NCI-H82 treated with DMSO at 0.1 percent for 48 hours (cell line): ENCODE results near the gene DGKB.

Experiments used
- DNase-seq: peaks from one replicate; lab custom pipeline; 2025; ENCODE audit not compliant: unreplicated experiment; lab: John Stamatoyannopoulos, UW

The DGKB gene

DNA sequence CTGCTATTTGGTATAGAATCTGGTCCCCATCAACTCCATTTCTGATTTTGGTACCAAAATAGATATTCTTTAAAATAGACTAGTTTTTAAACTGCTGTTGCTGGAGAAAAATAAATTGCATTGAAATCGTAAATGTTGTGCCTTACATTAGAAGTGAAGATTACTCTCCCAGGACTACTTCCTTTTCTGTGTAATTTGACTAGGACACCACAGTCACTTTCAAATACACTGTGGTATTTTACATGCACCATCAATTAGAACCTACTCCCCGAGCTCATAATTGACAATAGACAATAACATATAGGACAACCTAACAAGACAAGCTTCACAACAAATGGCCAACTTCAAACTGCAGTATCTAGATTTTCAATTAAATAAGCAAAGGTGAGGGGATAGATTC is 211.5 kb downstream of the DGKB start:
- DNase-seq: no peak

DNA sequence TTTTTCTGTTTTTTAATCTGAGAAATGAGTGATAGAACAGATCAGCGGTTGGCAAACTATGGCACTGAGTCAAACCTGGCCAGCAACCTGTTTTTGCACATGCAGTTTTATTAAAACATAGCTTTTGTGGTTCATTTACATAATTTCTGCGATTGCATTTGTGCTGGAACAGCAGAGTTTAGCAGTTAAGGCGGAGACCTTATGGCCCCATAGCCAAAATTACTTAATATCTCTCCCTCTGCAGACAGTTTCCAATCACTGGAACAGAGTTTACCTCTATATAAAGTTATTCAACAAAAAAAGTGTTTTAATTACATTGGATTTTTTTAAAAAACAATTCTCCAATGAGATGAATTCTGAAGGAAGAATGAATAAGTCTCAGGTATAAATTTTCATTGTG is 212.1 kb downstream of the DGKB start:
- no peak for DNase-seq

DNA sequence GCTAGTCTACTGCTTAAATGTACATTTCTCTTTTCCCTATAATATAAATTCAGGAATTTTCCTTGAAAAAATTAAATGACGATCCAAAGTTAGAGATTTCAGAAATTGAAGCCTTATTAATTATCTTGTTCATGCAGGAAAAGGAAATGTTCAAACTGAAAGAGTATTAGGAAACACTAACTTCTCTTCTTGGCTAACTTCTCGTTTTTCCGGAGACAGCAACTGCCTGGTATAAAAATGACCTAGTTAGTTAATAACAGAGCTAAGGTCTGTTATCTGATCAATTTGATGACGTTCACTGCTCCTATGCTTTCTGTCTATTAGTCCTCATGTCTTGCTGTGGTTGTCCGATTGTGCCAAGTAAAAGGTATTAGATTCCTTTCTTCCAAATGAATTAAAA is 212.5 kb downstream of the DGKB start:
- no peak for DNase-seq

DNA sequence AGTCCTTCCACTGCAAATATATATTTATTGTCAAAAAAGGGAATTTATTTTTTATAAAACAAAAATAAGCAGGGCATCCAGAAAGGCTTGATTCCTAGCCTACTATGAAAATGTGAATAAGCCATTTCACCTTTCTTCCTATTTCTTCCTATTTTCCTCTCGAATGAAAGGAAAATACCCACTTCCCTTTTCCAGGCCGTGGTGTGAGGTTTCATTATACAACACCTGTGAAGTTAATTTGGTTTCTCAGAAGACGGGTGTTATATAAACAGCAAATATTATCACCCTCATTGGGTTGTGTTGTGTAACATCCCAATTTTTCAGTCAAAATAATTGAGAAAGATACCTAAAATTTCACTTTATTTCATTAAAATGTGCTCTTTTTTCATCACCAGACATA is 214.3 kb downstream of the DGKB start:
- no peak for DNase-seq

DNA sequence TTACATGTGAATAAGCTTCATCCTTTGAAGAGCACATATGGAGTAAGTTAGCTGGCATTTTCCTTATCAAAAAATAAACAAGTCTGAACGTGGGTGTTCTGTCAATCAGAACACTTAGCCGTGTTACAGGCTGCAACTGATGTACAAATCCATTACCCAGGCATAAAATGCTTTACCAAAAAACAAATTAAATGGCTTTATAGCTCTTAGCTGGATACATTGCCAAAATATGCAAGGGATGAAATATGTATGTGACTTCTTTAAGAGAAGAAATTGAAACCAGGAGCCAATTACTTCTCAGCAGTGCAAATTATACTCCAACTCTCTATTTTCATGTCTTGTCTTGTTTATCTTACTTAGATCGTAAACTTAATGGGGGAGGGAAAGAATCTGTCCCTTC is 214.8 kb downstream of the DGKB start:
- no peak for DNase-seq

DNA sequence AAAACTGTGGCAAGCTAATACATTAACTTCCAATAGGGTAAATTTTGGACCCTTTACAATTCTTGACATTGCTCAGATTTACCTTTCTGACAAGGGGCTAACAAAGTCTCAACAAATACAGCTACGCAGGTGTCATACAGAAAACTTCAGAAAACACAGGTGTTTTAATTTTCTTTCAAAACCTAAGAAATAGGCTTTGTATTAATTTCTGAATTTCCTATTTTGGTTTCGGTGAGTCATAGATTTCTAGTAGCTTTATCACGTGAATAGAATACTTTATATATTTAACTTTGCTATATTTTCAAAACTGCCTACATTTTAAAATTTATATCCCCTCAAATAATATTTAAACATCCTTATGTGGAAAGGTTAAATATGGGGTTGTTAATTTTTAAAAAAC is 215.3 kb downstream of the DGKB start:
- DNase-seq: no peak

DNA sequence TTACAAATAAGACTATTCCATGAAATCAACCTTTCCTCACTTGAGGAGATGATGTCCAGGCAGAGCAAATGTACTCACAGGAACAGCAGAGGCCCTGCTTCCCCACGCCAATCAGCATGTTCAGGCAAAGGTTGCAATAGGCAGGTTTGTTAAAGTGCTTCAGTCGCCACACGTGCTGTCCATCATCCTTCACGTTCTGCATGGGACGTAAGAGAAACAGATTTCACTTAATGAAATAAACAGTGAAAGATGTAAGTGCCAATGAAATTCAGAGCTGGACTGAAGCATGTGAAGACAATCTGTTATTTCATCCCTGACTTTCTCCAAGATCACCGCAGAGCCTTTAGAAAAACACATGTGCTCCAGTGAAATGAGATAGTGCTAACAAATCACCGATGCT is 217.4 kb downstream of the DGKB start:
- DNase-seq: no peak

DNA sequence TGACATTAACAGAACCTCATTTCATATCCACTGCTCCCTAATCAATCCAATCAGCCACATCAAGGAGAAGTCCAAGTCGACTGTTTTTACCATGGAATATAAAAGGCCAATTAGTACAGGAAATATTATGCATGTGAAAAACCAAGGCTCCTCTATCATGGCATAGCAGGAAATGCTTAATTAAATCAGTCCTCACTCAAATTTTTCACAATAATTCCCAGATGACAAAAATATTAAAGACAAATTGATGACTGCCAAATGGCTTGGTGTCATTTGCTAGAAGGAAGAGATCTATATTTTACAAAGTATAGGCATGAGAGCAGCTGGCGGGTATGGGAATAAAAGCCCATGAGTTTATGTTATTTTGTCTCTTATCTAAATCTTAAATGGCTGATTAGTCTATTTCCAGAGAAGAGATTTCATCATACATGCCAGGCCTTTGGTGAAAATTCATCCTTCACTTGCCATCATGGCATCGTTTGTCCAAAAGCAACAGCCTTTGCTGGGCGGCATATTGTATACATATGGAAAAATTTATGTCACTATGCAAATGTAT is 219.6 kb downstream of the DGKB start:
- no peak for DNase-seq

DNA sequence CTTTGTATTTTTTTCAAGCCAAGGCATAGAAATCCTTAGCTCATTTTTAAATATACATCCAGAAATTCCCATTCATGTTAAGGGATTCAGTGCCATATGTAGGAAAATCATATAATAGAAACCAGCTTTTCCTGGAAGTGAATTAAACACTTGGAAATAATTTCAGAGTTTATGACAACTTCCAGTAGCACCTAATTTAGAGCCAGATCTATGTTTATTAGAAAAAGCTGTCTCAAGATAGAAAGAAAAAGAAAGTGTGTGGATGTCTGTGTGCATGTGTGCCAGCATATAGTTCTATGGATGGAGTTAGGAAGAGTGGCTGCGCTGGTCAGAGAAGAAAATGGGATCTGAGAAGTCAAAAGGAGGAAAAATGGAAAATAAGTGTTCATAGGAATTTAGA is 225.7 kb downstream of the DGKB start:
- no peak for DNase-seq

DNA sequence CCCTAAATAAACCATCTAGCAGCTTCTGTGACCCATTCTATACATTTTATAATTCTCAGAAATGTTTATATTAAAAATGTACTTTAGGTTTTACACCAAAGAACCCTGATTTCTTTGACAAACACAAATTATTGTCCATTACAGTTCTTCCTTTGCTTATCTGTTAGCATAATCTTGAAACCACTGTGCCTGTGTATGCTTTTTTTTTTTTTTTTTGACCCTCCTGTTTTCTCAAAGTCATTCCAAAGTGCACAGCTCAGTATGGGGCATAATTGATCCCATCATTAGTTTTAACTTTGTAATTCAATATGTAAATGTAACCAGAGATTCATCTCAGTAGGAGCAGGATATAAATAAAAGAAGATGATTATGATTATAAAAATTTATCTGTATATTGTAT is 229.3 kb downstream of the DGKB start:
- DNase-seq: no peak

DNA sequence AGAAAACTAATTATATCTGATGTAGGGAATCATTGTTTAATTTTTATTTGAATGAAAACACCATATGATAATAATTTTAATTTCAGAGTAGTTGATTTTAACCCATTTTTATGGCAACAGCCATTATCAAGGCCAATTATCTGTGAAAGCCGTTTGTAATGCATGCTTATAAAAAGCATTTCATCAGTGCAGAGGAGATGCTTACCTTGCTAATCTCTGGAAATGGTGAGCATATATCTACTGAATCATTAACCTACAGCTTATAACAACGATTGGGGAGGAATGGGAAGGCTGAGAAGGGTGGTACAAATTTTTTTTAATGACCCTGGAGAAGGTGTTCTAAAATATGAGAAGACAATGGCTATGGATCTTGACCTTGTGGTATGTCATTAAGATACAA is 235.6 kb downstream of the DGKB start:
- DNase-seq: no peak

DNA sequence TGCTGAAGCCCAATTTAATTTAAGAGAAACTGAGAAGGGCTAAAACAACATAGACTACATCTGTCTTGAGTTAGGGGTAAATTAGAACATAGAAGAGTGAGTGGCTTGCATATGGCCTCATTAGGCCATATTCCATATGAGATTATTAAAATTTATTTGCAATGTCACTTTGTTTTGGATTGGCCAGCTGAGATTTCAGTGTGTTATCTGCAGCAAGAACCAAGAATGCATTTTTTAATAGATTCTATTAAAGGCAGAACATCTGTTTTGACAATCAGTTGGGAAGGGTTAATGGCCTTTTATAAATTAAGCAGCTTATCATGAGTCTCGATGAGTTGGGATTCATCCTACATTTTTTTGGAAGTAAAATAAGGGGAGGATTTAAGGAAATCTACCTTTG is 236.2 kb downstream of the DGKB start:
- no peak for DNase-seq

DNA sequence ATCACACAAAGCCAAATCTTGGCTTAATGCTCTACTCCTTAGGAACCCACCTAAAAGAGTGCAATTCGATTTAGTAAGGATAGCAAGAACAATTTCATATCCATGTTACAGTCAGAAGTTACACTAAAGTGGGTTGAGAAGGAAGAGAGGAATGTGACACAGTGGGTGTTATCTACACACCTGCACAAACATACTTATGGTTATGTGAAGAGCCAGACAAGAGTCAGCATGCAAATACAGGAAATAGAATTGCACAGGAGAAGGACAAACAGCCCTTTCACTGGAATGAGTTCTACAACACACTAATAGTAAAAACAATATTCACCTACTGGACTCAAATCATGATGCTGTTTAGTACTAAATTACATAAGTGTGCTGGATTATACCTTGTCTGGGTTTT is 262.8 kb downstream of the DGKB start:
- DNase-seq: no peak

DNA sequence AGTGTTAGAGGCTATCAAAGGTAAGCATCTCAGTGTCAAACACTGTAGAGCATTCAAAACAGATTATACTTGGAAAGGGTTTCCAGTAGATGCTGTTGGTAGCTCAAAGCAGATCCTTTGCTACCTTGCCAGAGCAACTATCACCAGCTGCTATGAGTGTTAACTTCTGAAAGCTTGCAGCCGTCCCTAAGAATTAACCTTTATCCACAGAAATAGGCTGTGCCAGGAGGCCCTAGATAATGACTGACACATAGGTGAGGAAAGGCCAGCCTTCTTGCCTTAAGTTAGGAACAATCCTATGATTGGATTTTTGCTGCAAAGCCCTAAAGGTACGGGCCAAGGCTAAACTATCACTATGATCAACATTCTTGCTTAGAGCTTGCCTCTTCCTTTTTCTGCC is 263.2 kb downstream of the DGKB start:
- no peak for DNase-seq

DNA sequence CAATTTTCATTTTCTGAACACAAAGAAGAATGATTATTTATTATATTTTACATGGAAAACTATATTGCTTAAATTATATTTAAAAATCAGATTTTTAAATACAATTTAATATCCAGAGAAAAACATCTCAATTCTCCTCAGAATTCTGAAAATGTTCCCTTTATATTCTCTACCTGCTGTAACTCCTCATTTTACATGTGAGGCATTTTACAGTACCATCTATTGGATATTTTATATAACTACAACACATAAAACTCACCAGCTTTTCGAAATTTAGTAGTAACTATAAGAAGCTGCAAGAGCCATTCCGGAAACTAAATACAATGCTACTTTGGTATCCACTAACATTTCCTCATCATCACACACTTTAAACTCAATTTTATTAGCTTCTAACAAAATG is 264.6 kb downstream of the DGKB start:
- no peak for DNase-seq

DNA sequence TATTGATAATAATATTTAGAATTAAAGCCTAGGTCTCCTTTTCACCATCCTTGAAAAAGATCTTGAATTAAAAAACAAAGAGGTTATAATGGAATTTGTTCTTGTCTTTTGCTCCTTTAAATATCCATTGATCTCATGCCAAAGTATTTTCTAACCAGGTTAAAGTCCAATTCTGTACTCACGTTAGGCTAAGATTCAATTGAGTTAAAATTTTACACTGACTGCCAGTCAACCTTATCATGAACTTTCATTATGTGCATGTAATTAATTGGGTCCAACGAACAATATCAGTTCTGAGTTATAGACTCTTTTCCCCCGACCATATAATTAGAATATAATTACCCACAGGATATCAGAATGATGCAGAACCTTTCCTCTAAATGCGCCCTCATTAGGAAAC is 266.6 kb downstream of the DGKB start:
- no peak for DNase-seq

DNA sequence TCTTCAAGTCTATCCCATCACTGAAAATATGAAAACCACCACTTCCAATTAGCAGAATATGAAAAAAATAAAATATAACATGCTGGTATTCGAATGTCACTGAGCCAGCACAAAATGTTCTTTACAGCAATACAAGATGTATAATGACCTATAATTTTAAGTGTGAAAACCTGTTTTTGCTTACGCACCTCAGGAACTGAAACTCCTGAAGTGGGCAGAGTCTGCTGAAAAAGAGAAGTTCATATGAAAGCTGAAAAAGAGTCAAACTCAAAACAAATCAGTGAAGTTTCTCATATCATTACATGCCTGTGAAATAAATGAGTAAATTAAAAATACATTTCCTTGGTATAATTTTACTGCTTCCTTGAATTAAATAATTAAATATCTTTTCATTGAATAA is 272.5 kb downstream of the DGKB start:
- DNase-seq: no peak

DNA sequence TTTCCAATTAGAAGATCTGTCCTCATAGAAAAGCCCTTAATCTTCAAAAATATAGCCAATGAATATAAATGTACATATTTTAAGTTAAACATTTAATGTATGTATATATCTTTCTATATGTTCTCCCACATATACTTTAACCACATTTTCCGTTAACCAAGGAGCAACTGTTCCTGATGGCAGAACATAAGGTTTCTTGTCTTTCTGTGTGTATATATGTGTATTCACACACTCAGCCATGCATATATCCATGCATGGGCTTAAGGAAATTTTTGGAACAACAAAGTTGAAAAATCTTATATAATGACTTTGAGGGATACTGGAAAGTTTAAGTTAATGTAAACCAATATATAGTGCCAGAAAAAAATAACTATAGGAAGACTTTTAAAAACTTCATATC is 274.0 kb downstream of the DGKB start:
- no peak for DNase-seq

DNA sequence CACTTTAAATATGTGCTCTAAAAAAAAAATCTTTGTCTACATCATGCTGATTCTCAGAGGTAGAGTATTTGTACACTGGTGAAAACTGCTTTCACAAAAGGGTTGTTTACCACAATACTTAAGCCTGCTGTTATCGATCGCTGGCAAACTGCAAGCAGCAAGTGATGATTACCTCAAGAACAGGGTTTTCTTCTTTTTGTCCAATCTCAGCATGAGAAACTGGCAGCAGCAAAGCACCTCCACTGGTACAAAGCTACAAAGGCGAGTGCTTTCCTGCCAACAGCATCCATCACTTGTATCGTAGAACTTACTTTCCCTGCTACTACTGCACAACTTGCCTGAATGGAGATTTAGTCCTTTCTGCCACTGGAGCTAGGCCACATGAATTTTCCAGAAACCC is 276.5 kb downstream of the DGKB start:
- no peak for DNase-seq

DNA sequence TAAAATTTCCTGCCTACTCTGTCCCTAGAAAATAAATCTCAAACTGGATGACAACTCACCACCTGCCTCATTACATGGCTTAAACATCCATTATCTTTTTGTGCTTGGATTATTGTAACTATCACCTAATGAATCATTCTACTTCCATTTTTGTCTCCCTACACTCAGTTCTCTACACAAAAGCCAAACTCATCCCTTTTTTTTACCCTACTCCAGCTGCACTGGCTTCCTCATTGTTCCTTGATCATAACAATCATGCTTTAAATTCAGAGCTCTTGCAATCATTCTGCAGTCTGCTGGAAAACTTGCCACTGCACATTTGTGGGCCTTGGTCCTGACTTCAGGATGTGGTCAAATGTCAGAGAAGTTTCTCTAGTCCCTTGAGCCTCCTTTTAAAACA is 280.0 kb downstream of the DGKB start:
- no peak for DNase-seq

DNA sequence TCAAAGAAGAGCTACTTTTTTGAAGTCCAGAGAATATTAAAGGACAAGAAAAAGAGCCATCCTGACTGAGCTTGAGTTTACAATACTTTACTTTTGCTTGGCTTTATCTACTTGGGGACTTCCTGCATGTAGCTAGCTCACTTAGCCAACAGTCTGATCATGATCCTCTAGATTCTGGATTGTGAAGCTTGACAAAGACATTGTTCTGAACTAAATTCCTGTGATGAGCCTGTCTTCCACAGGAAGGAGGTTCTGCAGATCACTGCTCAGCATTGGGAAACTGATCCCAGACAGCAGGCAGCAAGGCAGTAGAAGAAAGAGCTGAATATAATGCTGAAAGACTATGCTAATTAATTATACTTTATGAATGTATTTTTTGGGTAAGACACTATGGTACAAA is 296.4 kb downstream of the DGKB start:
- no peak for DNase-seq

DNA sequence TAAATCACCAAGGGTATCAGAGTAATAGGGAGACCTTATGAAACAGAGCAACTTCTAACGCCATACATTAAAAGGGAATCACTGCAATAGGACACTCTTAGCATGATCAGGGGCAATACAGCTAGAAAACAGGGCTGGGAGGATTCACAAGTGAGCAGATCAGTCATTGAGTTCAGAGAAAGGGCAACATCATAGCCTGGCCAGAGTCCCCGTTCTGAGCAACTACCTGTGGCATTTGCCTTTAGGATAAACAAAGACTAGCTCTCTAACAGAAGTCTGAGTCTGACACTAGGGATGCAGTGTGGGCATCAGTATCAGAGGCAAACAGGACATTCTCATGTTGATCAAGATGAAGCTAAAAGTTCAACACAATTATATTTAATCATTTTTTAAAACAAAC is 297.9 kb downstream of the DGKB start:
- DNase-seq: no peak

DNA sequence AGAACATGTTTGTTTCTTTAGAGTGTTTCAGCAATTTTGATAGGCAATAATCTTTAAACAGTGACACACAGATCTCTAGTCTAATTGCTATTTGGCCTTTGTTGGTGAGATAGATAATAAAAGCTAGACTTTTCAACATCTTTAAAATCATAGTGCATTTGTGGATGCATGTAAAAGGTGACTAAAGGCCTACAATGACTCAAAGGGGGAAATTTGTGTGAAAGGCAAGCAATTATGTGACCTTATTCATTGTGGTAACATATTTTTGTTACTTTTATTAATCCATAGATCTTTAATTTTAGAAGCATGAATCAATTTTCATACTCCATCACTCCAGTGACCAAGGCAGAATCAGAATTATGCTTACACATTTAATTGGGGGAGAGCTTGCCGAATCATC is 299.7 kb downstream of the DGKB start:
- DNase-seq: no peak

DNA sequence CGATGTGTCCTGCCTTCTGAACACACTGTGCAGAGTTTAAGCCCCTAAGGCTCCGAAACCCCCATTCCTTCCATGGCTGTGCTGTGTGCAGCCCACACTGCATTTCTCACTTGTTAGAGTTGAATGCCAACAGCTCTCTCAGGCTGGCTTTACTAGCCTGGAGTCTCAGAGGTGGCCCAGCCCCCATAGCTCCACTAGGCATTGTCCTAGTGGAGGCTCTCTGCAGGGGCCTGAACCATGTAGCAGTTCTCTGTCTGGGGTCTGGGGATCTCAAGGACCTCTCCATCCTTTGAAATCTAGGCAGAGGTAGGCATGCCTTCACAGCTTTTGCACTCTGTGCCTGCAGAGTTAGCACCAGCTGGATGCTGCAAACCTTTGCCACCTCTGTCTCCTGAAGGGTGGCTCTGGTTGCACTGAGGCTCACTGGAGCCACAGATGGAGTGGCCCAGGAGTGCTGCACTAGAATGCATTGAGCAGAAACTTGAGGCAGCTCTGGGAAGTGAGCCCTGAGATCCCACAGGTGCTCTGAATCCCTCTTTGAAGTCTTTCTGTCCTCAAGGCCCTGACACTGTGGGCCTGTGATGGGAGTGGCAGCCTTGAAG is 301.7 kb downstream of the DGKB start:
- DNase-seq: no peak
